Stimulated activated effector memory CD8-positive, alpha-beta T cell treated with anti-CD3 and anti-CD28 coated beads, Interleukin-12 subunit alpha, Interleukin-12 subunit beta, amount 100 ng/mL, for 72 hours (primary cell): Measurements from ENCODE around the gene PYROXD2.

ENCODE experiments used
- ATAC-seq: fragments of 150-1000 bp; cut with Tn5 transposase; 2 replicates; pipeline ENCODE4 v1.10.0; 2021
- DNase-seq, 2 donors: peaks; one replicate each; pipeline ENCODE4 v3.0.0; 2021 to 2022; ENCODE audit warnings: low spot score in 2 of 2
- H3K27ac Mint-ChIP-seq: one replicate; pipeline ENCODE4 v1.8.0; 2022; ENCODE audit warnings: mild to moderate bottlenecking, mixed read lengths
- H3K36me3 Mint-ChIP-seq: one replicate; pipeline ENCODE4 v1.8.0; 2022; ENCODE audit warnings: mild to moderate bottlenecking, mixed read lengths
- H3K4me1 Mint-ChIP-seq: one replicate; pipeline ENCODE4 v1.8.0; 2022; ENCODE audit warnings: mixed read lengths
- H3K4me3 Mint-ChIP-seq: one replicate; pipeline ENCODE4 v1.8.0; 2022; ENCODE audit warnings: mild to moderate bottlenecking, mixed read lengths
- H3K9me3 Mint-ChIP-seq: one replicate; pipeline ENCODE4 v1.8.0; 2022; ENCODE audit warnings: mixed read lengths

The PYROXD2 gene

DNA sequence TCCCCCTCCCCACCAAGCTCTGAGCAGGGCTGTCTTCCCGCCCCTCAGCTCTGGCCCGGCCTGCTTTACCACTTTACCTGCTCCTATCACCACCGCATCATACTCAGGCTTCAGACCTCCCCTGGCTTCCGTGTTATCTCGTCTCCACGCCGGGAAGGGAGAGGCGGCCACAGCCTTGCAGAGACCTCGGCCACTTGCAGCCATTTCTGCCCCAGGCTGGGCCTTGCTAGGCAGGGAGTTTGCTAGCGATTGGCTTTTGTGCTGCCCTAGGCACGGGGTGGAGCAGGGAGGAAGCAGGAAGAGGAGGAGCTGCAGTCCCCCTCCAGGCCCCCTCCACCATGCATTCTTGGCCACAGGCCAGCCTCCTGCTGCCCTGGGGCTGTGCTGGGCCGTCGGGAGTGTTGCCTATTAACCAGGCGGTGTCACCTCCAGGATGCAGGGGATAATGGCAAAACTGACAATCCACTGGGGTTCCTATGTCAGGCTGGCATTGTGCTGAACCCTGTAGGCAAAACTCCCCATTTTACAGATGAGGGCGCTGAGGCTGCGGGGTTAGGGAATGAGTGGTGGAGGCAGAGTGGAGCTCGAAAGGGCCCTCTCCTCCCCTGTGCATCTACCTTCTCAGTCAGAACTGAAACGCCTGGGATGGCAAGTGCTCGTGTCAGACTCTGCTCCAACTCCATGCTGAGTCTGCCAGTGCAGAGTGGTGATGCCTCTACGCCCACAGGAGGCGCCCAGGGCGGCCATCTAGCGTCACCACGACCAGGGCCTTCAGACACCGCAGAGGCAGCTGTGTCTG, at the start of gene PYROXD2:
Gene PYROXD2, minus strand, starts transcription at position 251 of the 799 bp plus-strand sequence. Its CDS starts 47 bp downstream, at position 204.
- H3K9me3 Mint-ChIP-seq, result no peaks in the 10 kb centered on the region
- H3K4me3 Mint-ChIP-seq, result peak within 1 kb of the TSS; percentile 84
- ATAC-seq (peak; percentile 87), DNase-seq (peak; percentile 24 to 72)
- peaks cover 18% of the 10 kb centered on the region for H3K4me1 Mint-ChIP-seq
- peak within 1 kb of the TSS; percentile 98 for H3K27ac Mint-ChIP-seq
- peaks cover 17% of the 10 kb centered on the region for H3K36me3 Mint-ChIP-seq

- H3K4me1 Mint-ChIP-seq, result peaks cover 13% of the 10 kb centered on the region
- H3K36me3 Mint-ChIP-seq, result no peaks in the 10 kb centered on the region
- H3K4me3 Mint-ChIP-seq, result no peak overlapping the region
- DNase-seq (no peak), ATAC-seq (no peak)
- H3K27ac Mint-ChIP-seq, result no peak overlapping the region
- H3K9me3 Mint-ChIP-seq, result no peaks in the 10 kb centered on the region
These were observed 49.2 kb upstream of the PYROXD2 start for GRCh38 chr10:98463976-98464754.

DNA sequence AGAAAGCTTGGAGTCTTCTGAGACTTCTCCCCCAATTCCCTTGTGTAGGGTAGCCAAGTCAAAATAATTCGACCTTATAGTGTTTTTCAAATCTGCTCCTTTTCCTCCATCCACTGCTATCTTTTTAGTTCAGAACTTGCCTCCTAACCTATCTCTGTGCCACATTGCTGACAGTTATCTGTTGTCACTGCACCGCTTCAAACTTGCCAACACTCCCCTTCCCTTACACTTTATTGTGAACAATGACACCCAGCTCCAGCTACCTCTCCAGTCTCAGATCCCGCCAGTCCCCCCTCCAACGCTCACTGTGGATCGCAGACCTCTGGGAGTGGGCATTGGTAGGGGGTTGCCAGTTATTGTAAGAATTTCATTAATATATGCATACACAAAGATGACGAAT, 48.0 kb upstream of the PYROXD2 start:
- no peaks in the 10 kb centered on the region for H3K36me3 Mint-ChIP-seq
- no peaks in the 10 kb centered on the region for H3K9me3 Mint-ChIP-seq
- H3K4me1 Mint-ChIP-seq, result peaks cover 9% of the 10 kb centered on the region
- no peak for DNase-seq
- no peak for ATAC-seq
- no peak overlapping the region for H3K4me3 Mint-ChIP-seq
- no peak overlapping the region for H3K27ac Mint-ChIP-seq

GRCh38 chr10:98461500-98461842, 46.5 kb upstream of the PYROXD2 start:
- Mint-ChIP-seq H3K4me1 (no peaks in the 10 kb centered on the region), H3K9me3 (no peaks in the 10 kb centered on the region), H3K36me3 (no peaks in the 10 kb centered on the region), H3K27ac (no peak overlapping the region), H3K4me3 (no peak overlapping the region)
- DNase-seq (no peak), ATAC-seq (no peak)

DNA sequence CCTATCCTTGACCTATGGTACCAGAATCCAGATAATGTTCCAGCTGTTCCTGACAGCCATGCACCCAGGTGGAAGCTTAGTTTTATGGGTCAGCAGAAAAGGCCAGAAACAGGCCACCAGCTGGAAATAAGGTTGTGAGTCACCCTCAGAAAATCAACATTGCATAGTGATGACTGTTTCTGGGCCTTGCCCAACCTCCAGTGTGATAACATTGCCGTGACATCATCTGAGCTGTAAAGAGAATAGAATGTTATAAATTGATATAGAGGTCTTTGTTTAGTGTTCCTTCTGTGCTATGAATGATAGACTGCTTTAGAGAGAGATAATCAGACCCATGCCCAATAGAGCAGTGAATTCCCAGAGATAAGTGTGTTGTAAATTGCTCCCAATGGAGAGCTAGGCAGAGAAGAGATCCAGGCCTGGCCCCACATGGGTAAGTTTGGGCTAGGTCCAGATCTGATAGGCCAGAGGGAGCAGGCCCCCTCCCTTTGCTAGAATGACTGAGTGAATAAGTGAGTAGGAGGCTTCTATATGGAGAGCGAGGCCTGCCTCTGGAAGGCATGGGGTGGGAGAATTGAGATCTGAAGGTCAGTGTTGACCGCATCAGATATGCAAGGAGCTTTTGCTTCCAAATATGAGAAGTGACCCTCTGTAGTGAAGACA, 46.0 kb upstream of the PYROXD2 start:
- H3K9me3 Mint-ChIP-seq, result no peaks in the 10 kb centered on the region
- no peaks in the 10 kb centered on the region for H3K4me1 Mint-ChIP-seq
- no peak overlapping the region for H3K4me3 Mint-ChIP-seq
- no peaks in the 10 kb centered on the region for H3K36me3 Mint-ChIP-seq
- H3K27ac Mint-ChIP-seq, result no peak overlapping the region
- ATAC-seq, result peak; percentile 79
- no peak for DNase-seq

DNA sequence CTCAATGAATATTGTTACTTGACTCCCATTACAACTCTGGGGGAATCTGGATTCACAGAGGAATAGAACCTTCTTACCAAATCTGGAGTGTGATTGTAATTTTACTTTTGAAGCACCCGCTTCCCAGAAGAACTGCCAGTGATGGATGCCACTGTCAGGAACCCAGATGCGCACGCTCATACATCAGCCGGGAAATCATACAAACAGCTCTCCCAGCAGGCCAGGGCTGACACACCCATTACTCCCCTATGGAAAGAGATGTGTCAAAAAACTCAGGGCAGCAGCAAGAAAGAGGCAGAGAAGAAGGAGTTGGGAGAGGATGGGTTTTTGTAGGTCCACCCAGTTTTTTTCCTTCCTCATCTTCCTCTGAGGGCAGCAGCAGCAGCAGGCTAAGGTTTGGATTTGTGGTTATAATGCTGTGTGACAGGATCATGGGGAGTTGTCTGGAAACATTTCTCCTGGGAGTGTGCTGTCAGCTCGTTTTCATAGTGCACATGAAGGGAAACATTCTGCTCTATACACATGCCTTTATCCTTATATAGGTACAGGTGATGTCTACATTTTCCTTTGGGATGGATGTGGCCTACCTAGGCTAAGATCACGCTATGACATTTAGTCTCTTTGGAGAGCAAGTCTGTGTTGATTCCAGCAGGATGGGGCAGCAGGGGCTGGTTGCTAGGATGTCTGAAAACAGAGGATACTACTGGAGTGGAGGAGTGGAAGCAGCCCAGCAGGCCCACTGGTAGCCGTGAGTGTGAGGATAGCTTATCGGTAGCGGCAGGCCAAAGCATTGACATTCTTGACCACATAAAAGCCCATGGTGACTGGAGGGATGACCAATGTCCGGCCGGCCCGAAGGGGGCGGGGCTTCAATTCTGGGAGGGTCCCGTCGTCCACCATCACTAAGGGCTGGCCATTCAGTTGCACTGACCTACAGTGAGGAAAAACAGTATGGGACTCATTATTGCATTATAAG, 44.1 kb upstream of the PYROXD2 start:
- Mint-ChIP-seq H3K4me3 (no peak overlapping the region), H3K27ac (no peak overlapping the region), H3K36me3 (no peaks in the 10 kb centered on the region), H3K4me1 (no peaks in the 10 kb centered on the region), H3K9me3 (no peaks in the 10 kb centered on the region)
- ATAC-seq (no peak), DNase-seq (no peak)

- Mint-ChIP-seq H3K27ac (no peak overlapping the region), H3K4me1 (no peaks in the 10 kb centered on the region), H3K36me3 (no peaks in the 10 kb centered on the region), H3K4me3 (no peak overlapping the region), H3K9me3 (no peaks in the 10 kb centered on the region)
- DNase-seq (peak in 1 of 2 donors; percentile 15), ATAC-seq (no peak)
These were observed 42.7 kb upstream of the PYROXD2 start for GRCh38 chr10:98457721-98458120.

DNA sequence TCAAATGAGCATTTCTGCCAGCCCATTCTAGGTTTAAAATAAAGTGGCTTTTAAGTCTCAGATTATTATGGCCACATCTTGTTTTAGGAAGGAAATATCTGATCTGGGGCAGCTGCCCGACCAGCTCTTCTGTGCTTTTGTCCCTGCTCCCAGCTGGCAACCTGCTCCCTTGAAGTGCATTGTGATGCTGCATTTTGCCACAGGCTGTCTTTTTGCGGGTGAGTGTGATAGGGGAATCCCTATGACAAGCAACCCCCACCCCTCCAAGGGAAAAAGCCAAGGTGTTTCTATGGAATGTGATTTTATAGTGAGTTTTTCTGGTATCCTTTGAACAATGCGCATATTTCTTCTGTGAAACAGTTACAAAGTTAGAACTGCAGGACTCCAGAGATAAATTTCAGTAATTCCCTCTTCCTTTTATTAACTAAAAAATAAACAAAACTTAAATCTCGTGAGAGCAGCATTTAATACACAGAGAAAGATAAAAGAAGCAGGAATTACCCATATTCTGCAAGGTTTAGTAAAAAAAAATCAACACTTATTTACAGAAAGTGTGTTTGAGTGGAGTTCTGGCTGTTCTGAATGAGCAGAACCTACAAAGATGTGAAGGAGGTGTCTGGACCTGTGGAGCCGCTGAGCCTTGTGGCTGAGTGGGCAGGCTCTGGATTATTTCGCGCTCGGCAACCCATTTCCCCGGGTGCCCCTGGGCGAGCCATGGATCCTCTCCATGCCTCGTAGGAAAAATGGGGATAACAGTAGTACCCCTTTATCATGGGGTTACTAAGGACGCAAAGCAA, 41.9 kb upstream of the PYROXD2 start:
- Mint-ChIP-seq H3K36me3 (no peaks in the 10 kb centered on the region), H3K27ac (no peak overlapping the region), H3K4me1 (no peaks in the 10 kb centered on the region), H3K4me3 (no peak overlapping the region), H3K9me3 (no peaks in the 10 kb centered on the region)
- no peak for DNase-seq
- no peak for ATAC-seq

- H3K27ac Mint-ChIP-seq, result no peak overlapping the region
- no peaks in the 10 kb centered on the region for H3K4me1 Mint-ChIP-seq
- H3K4me3 Mint-ChIP-seq, result no peak overlapping the region
- H3K9me3 Mint-ChIP-seq, result no peaks in the 10 kb centered on the region
- DNase-seq (peak in 1 of 2 donors; percentile 15), ATAC-seq (no peak)
- no peaks in the 10 kb centered on the region for H3K36me3 Mint-ChIP-seq
These were observed 41.1 kb upstream of the PYROXD2 start for GRCh38 chr10:98456043-98456570.

DNA sequence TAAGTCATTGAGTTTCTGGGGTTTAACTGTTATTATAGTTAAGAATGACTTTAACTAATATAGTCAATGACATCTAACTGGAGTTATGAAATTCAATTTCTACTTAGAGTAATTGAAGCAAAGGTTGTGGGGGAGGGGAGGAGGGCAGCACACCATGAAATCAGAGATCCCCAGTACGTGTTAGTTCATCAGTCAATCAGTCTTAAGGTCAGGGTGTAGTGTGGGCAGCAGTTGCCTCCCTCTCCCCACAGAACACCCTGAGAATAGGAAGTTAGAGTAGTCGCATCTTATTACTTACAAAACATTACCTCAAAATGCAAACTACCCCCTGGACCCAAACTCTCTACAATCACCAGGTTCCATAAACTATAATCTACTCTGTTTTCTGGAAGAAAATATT, 38.7 kb upstream of the PYROXD2 start:
- Mint-ChIP-seq H3K27ac (no peak overlapping the region), H3K4me1 (no peaks in the 10 kb centered on the region), H3K4me3 (no peak overlapping the region), H3K36me3 (no peaks in the 10 kb centered on the region), H3K9me3 (no peaks in the 10 kb centered on the region)
- no peak for ATAC-seq
- DNase-seq, result no peak

GRCh38 chr10:98450618-98451017, 35.6 kb upstream of the PYROXD2 start:
- H3K9me3 Mint-ChIP-seq, result no peaks in the 10 kb centered on the region
- DNase-seq (peak in 1 of 2 donors; percentile 3), ATAC-seq (no peak)
- peaks cover 2% of the 10 kb centered on the region for H3K36me3 Mint-ChIP-seq
- H3K4me1 Mint-ChIP-seq, result peaks cover 3% of the 10 kb centered on the region
- H3K4me3 Mint-ChIP-seq, result no peak overlapping the region
- no peak overlapping the region for H3K27ac Mint-ChIP-seq

DNA sequence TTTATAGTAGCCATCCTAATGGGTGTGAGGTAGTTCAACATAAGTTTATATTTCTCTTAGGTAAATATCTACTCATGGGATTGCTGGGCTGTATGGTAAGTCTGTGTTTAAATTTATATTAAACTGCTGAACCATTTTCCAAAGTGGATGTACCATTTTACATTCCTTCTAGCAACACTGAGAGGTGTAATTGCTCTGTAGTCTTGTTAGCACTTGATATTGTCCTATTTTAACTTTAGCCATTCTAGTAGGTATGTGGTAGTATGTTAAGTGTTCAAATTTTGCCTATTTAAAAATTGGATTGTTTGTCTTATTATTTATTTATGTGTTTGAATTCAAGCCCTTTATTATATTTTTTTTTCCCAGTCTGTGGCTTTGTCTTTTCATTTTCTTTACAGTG, 34.3 kb upstream of the PYROXD2 start:
- Mint-ChIP-seq H3K27ac (no peak overlapping the region), H3K36me3 (peaks cover 16% of the 10 kb centered on the region), H3K4me1 (peaks cover 16% of the 10 kb centered on the region), H3K4me3 (no peak overlapping the region), H3K9me3 (no peaks in the 10 kb centered on the region)
- DNase-seq, result no peak
- ATAC-seq, result no peak

GRCh38 chr10:98446661-98447221, 31.8 kb upstream of the PYROXD2 start, which contains the start of gene HPS1:
HPS1 (minus strand) TSS chr10:98446935; CDS start chr10:98443240, 3,695 bp downstream.
- peak within 1 kb of the TSS; percentile 94 for H3K27ac Mint-ChIP-seq
- DNase-seq (peak; percentile 83 to 93), ATAC-seq (peak; percentile 93)
- peaks cover 41% of the 10 kb centered on the region for H3K36me3 Mint-ChIP-seq
- peaks cover 39% of the 10 kb centered on the region for H3K4me1 Mint-ChIP-seq
- peak within 1 kb of the TSS; percentile 88 for H3K4me3 Mint-ChIP-seq
- no peaks in the 10 kb centered on the region for H3K9me3 Mint-ChIP-seq
